ENCODE measurements around the gene MAD1L1. TPM values are rescaled to one million over a fixed set of nuclear protein-coding genes. Genes with fewer than 3 reads are reported as not detected.
"Not testable (repeated sequence)": the region's sequence is repeated elsewhere in the genome, so short reads cannot be mapped to it uniquely, and the experiment has no call there.

MAD1L1 gene
- total RNA-seq, 2 experiments from 2014 or later = 58.3 to 65.3 TPM

- H3K4me1 ChIP-seq (ENCODE audit: insufficient read depth, low read length, poor library complexity, severe bottlenecking); DNase-seq (ENCODE audit: low spot score); H4K20me1 ChIP-seq (ENCODE audit: insufficient read depth, low read length); intact Hi-C loops (cut with micrococcal nuclease; ENCODE audit: unreplicated experiment); H3K4me3 ChIP-seq (ENCODE audit: low read depth, low read length, poor library complexity, severe bottlenecking); H2AFZ ChIP-seq (ENCODE audit: low read length); H3K4me2 ChIP-seq (ENCODE audit: low read length); POLR2A ChIA-PET; CTCF ChIA-PET (ENCODE audit: unreplicated experiment); H3K9me2 ChIP-seq (ENCODE audit: insufficient read depth, low read length); H3K27ac ChIP-seq (ENCODE audit: low read depth, low read length, poor library complexity, severe bottlenecking); H3K36me3 ChIP-seq (ENCODE audit: insufficient read depth, low read length); H3K79me2 ChIP-seq (ENCODE audit: insufficient read depth, low read depth, low read length); BruUV-seq (replicated peaks): not testable (repeated sequence)
- peaks cover 11% of the 10 kb centered on the region; the same call in 1 of the 2 replicates for H3K9me3 ChIP-seq (ENCODE audit: low read length)
Measured at GRCh38 chr7:1875392-1876199, 357.1 kb downstream of the MAD1L1 start.

GRCh38 chr7:1874590-1875391 lies 358.0 kb downstream of the MAD1L1 start:
- H4K20me1 ChIP-seq (ENCODE audit: insufficient read depth, low read length); intact Hi-C loops (cut with micrococcal nuclease; ENCODE audit: unreplicated experiment); POLR2A ChIA-PET; H3K4me3 ChIP-seq (ENCODE audit: low read depth, low read length, poor library complexity, severe bottlenecking); DNase-seq (ENCODE audit: low spot score); H3K36me3 ChIP-seq (ENCODE audit: insufficient read depth, low read length); H3K9me2 ChIP-seq (ENCODE audit: insufficient read depth, low read length); H3K4me1 ChIP-seq (ENCODE audit: insufficient read depth, low read length, poor library complexity, severe bottlenecking); H3K4me2 ChIP-seq (ENCODE audit: low read length); CTCF ChIA-PET (ENCODE audit: unreplicated experiment); H2AFZ ChIP-seq (ENCODE audit: low read length); H3K79me2 ChIP-seq (ENCODE audit: insufficient read depth, low read depth, low read length); BruUV-seq (replicated peaks); H3K27ac ChIP-seq (ENCODE audit: low read depth, low read length, poor library complexity, severe bottlenecking): not testable (repeated sequence)
- peaks cover 11% of the 10 kb centered on the region; the same call in 1 of the 2 replicates for H3K9me3 ChIP-seq (ENCODE audit: low read length)

- H3K4me1 ChIP-seq (ENCODE audit: insufficient read depth, low read length, poor library complexity, severe bottlenecking) = no peaks in the 10 kb centered on the region
- no peak overlapping the region for H3K4me3 ChIP-seq (ENCODE audit: low read depth, low read length, poor library complexity, severe bottlenecking)
- no peaks in the 10 kb centered on the region for H4K20me1 ChIP-seq (ENCODE audit: insufficient read depth, low read length)
- H3K36me3 ChIP-seq (ENCODE audit: insufficient read depth, low read length) = peaks cover 5% of the 10 kb centered on the region; the same call in 1 of the 2 replicates
- POLR2A ChIA-PET = no interaction called here
- no peak overlapping the region for H3K27ac ChIP-seq (ENCODE audit: low read depth, low read length, poor library complexity, severe bottlenecking)
- no peaks in the 10 kb centered on the region for H3K9me2 ChIP-seq (ENCODE audit: insufficient read depth, low read length)
- CTCF ChIA-PET (ENCODE audit: unreplicated experiment) = no interaction called here
- no peak overlapping the region for H3K4me2 ChIP-seq (ENCODE audit: low read length)
- intact Hi-C loops (cut with micrococcal nuclease; ENCODE audit: unreplicated experiment) = no loop called here
- H3K79me2 ChIP-seq (ENCODE audit: insufficient read depth, low read depth, low read length) = no peaks in the 10 kb centered on the region
- TF ChIP-seq CTCF (conservative IDR thresholded peaks at IDR 0.05; ENCODE audit: low read length) (no peak), EZH2phosphoT487 (IDR thresholded peaks at IDR 0.05; ENCODE audit: borderline replicate concordance, low read depth, low read length) (no peak)
- no peak overlapping the region for H2AFZ ChIP-seq (ENCODE audit: low read length)
- no TSS peak for BruUV-seq (replicated peaks)
- H3K9me3 ChIP-seq (ENCODE audit: low read length) = peaks cover 11% of the 10 kb centered on the region; the same call in 1 of the 2 replicates
- DNase-seq (ENCODE audit: low spot score) = no peak
Measured at GRCh38 chr7:1873857-1874589, 358.7 kb downstream of the MAD1L1 start.

Data from OCI-LY7 (cell line).